NCI-H345 treated with DMSO at 0.1 percent for 48 hours (cell line): ENCODE measurements around the gene ACAD9.

Experiments
- DNase-seq: peaks from one replicate; lab custom pipeline; 2025; ENCODE audit not compliant: unreplicated experiment; lab: John Stamatoyannopoulos, UW

The ACAD9 gene

GRCh38 chr3:128933213-128933921 lies 53.9 kb downstream of the ACAD9 start:
- no peak for DNase-seq

DNA sequence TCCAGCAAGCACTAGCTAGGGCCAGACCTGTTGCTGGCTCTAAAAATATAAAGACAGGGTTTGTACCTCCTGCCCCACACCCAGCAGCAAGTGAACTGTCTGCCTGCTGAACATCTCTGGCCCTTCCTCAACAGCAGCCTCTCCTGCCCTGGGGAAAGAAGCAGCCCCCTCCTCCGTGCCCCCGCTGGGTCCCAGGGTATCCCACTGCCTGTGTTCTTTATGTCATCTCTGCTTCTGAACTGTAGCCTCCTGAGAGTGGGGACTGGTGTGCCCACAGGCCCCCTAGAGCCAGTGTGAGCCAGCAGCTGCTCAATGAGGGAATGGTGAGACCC lies 54.5 kb downstream of the ACAD9 start:
- no peak for DNase-seq

DNA sequence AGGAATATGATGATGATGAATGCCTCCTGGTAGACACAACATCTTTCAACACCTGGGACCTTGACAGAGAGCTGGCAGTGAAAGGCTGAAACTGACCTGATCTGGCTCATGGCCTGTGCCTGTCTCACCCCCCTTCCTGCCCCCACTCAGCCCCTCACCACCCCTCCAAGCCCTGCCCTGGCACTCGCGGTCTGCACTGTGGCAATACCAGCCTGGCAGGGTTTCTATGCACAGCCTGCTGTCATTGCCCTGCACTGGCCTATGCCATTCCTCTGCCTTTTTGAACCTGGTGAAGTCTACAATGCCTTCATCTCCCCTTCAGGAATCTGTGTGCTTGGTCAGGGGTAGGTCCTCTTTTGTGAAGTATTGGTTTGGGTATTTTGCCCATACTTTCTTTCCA lies 56.5 kb downstream of the ACAD9 start:
- no peak for DNase-seq

DNA sequence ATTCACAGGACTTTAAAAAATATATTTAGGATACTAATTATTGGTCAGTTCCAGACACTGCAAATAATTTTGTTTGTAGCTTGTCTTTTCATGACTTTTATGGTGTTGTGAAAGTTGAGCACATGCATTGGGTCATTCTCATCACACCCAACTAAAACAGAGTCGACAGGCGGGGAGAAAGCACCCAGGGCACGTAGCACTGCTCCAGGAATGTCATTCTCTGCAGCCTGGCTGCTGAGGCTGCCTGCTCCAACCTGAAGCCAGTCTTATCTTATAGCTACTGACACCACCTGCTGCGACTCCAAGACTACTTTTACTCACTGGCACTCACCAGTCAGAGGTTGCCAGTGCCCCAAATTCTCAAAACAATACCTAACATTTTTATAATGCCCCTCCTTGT lies 56.9 kb downstream of the ACAD9 start:
- DNase-seq: no peak

DNA sequence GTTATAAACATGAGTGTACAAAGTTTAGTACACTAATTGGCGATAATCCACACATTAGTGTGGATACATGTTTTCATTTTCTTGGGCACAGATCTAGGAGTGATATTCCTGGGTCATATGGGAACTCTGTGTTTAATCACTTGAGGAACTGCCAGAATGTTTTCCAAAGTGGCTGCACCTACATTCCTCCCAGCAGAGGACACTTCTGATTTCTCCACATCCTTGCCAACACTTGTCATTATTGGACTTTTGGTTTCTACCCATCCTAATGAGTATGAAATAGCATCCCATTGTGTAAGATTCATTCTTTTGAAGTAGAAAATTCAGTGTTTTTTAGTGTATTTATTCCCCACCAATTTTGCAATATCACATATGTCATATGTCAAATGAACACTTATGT lies 60.8 kb downstream of the ACAD9 start:
- DNase-seq: no peak

- no peak for DNase-seq
These were observed 62.9 kb downstream of the ACAD9 start for GRCh38 chr3:128942161-128942952.

DNA sequence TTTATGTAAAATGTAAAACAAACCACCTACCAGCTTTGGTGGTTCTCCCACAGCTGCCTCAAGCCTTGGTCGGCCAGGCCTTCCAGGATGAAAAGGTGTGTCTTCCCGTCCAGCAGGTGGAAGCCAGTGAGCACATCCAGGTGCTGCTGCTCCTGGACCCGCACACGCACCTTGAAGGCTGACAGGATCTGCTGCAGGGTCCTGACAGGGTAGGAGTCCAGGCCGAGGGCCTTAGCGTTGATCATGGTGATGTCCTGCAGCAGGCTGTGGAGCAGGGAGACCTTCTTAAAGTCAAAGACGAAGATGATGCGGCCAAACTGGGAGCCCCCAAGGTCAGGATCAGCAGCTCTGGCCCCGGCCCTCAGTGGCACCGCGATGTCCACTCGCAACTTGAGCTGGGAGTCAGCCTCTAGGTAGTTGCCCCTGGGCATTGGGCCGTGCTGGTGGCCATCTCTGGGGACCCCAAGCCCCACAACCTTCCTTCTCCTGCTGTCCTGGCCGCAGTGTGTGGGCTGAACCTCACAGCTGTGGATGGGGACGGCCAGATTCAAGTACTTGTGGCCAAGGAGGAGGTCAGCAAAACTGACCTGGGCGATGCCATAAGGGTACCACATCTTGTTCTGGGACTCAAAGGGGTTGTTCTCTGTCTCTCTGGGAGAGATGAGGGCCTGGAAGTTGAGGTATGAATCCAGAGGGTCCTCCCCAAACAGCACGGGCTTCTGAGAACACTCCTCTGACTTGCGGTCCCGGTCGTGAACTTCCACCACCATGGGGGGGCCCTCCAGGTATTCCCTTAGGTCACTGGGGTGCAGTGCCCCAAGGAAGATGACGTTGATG lies 65.8 kb downstream of the ACAD9 start:
- no peak for DNase-seq

DNA sequence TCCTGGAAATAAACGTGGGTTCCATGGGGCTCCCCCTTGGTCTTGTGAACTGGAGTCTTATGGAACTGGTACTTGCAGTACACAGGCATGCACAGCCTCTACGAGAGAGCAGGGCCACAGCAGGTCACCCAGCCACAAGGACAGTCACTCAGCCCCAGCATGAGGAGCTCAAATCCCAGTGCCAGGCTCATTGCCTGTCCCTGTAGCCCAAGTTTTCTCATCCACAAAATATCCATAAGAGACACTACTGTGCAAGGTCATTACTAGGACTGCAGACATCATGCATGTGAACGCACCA lies 66.4 kb downstream of the ACAD9 start:
- no peak for DNase-seq

DNA sequence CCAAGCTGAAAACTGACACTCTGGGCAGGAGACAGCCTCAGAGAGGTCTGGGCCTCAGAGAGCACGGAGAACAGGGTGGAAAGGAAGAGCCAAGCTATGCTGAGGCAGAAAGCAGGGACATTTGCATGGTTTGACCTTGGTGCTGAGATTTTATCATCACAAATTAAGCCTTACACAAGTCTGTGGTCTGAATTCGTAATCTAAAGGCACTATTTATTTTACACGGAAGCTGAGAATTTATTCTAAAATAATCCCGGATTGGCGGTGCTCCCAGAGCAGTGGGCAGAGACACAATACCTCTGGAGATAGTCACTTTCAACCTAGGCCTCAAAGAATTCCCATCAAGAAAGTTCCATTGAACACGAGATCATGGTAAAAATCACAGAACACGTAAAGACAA lies 67.0 kb downstream of the ACAD9 start:
- DNase-seq: no peak

DNA sequence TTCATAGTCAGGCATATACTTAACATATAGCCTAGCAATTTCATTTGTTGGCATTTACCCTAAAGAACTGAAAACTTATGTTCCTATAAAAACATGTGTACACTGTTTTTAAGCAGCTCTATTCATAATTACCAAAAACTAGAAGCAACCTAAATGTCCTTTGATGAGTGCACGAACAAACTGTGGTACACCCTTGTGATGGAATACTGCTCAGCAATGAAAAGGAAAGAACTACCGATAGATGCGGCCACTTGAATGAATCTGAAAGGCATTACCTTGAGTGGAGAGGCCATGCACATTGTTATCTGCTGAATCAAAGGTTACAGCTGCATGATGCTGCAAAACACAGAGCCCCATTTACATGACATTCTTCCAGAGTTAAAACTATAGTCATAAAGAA lies 69.7 kb downstream of the ACAD9 start:
- DNase-seq: no peak

- DNase-seq: peak; percentile 8
These were observed 71.0 kb downstream of the ACAD9 start for GRCh38 chr3:128950223-128950938.

GRCh38 chr3:128956440-128956839 lies 77.0 kb downstream of the ACAD9 start:
- DNase-seq: no peak
